Activated naive CD4-positive, alpha-beta T cell treated with Interleukin-2 at 50 U/mL for 16 hours (primary cell): ENCODE measurements around the gene RNF8.
A peak's percentile ranks its signal among the peaks of the same experiment; 100 is the strongest.
"Not testable (repeated sequence)": the region's sequence is repeated elsewhere in the genome, so short reads cannot be mapped to it uniquely, and the experiment has no call there.

Experiments used
- DNase-seq: peaks from one replicate; pipeline ENCODE4 v3.0.0-alpha.2; 2020

RNF8 gene

DNA sequence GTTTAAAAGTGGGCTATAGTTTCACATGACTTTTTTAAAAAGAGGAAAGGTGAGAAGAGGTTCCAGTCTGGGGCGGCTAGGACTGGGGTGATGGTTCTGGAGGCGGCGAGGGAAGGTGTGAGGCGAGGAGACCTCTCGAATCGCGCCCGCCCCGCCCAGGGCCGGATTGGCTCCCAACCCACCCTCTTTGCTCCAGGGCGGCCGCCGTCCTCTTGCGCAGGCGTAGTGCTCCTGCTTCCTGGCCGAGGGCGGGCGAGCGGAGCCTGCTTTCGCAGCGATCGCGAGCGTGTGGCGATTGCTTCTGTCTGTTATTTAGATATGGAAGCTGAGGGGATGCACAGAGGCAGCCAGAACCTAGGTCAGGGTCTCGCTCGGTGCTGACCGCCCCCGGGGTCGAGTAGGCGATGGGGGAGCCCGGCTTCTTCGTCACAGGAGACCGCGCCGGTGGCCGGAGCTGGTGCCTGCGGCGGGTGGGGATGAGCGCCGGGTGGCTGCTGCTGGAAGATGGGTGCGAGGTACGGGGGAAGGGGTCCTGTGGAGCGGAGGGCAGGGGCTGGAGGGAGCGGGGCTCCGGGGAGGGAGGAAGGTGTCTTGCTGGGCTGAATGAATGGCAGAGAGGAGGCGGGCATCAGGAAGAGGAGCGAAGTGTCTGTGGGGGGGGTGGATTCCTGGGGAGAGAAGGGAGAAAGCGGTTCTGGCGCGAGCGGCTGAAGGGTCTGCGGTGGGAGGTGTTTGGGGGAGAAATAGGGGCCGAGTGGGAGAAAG, at the start of gene RNF8:
TSS of gene RNF8 (plus strand) at position 223 of the 765 bp plus-strand sequence. CDS start at position 405, 182 bp downstream.
- peak; percentile 92 for DNase-seq

DNA sequence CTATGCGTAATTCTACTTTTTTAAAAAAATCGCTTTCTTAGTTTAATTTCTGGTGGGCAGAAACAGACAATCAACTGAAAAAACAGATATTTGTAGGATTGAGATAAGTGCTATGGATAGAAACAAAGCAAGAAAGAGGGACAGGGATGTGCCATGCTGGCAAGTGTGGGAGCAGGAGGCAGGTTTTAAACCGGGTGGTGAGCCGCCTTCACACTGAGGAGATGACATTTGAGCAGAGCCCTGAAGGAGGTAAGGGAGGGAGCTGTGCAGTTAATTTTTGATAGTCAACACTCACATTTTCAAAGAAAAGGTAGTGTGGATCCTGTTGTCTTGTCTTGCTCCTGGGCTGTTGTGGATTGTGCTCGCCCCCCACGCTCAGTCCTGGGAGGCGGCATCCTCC, 49.0 kb upstream of the RNF8 start:
- no peak for DNase-seq

GRCh38 chr6:37305841-37306425, 47.9 kb upstream of the RNF8 start:
- no peak for DNase-seq

DNA sequence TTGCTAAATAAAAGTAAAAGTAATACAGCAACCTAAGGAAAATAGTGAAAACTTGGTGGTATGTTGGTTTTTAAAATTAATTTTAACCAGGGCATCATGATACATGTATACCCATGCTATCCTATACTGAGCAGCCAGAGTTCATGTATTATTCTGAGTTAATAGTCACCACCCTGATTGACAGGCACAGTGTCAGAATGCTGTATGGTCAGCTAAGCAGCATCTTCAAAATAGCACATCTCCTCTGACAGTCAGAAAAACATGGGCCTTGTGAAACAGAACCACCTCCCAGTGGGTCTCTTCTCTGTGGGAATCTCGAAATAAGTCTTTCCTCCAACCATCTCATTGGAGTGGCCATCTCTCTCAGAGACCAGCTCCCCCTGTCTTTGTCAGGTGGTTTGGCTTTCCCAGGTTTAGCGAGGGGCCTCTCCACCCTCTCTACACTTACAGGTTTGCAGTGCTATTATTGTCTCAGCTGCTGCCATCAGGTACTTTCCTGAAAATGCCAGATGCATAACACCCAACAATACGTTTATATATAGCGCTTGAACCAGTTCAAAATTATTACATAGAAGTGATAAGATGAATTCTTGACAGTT, 47.1 kb upstream of the RNF8 start:
- DNase-seq = no peak

DNA sequence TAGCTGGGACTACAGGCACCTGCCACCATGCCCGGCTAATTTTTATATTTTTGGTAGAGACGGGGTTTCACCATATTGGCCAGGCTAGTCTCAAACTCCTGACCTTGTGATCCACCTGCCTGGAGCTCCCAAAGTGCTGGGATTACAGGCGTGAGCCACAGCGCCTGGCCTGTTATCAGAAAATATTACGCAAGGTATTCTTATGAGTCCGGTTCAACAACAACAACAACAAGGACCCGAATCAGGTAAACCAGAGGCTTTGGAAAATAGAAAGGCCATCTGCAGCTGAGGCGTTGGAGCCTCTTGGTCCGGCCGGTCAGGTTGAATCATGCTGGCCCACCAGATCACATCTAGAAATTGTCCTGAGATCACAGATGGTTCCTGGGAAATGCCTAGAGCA, 46.3 kb upstream of the RNF8 start:
- not testable (repeated sequence) for DNase-seq

DNA sequence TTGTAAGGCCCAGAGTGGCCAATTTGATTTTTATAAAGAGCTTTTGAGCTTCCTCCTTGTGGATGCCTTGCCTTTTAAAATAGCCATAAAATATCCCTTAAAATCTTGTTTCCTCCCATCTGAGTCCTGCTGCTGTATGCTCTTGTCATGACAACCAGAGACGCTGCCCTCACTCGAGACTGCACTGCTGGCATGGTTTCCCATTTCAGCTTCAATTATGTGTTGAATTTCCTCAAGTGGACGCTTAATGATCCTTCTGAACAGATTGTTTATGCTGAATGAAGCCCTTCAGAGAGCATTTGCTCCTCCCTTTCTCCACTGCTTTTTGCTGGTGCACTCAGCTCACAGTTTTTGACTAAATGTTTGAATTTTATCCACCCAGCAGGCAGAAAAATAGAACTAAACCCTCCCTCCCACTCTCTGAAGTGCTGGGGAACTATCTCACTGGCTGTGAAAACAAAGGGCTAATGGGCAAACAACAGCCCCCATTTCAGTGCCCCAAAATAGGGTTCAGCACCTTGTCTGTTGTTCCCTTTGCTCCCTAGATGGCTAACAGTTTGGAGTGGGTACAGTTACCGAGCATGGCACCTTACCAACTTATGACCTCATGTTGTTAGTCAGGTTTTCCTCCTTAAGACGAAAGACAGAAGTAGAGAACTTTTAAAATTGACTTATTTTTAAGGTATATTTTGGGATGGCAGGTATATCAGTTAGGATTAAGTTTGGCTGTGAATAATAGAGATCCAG, 45.5 kb upstream of the RNF8 start:
- no peak for DNase-seq

DNA sequence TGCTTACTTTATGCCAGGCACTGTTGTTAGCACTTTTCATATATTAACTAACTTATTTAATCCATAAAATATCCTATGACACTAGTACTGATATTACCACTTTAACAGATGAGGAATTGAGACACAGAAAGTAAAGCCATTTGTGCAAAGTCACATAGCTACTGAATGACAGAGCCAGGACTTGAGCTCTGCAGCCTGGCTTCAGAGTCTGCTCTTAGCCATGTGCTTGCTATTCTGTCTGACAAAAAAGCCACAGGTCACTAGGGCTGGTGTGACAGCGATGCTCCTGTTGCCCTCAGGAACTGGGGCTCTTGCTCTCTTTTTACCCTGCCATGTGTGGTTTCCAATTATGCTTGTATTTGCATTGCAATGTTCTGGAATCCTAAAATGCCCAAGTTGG, 44.7 kb upstream of the RNF8 start:
- no peak for DNase-seq

- DNase-seq = no peak
Measured at GRCh38 chr6:37309692-37310091, 44.1 kb upstream of the RNF8 start.

DNA sequence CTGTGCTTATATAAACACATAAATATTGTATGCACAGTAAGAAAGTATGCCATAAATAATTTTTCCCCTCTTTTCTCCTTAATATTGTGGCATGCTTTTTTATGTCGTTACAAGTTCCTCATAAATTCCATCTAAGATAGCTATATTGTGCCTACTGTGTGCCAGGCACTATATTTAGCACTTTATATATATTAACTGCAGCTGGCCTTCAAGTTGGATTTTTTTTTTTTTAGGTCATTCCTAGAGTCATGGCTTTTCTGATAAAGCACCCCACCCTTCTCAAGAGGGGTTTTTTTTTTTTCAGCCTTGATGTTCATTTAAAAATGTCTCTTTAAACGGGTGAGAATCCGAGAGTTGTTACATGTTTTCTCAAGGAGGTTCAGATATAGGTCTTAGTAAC, 42.8 kb upstream of the RNF8 start:
- no peak for DNase-seq

DNA sequence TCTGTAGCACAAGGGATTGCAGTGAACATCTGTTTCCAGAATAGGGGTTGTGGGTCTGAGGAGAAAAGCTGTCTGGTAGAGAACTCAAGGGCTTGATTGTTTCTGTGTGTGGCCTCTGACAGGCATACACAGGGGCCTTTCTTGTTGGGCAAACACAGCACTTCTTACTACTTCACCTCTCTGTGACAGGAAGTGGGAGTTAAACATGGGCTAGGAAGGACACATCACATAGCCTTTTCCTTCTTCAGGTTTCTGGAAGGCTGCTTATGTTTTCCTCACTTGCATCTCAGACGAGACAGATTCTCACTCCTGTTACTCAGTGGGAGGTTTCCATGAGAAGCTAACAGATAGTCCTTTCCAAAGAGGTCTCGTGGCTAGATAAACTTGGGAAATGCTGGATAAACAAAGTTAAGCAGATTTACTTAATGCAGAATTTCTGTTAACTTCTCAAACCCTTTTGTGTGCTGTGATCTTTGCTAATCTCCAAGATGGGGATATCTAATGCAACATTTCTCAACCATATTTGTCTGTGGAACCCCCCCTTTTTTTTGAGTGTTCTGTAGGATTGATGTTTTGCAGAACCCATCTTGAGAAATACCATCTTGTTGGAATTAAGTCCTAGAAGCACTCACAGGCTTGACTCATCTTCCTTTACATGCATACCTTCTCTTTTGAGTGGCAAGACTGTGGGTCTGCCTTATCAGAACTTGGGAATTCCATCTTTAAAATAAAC, 41.9 kb upstream of the RNF8 start:
- DNase-seq = no peak

DNA sequence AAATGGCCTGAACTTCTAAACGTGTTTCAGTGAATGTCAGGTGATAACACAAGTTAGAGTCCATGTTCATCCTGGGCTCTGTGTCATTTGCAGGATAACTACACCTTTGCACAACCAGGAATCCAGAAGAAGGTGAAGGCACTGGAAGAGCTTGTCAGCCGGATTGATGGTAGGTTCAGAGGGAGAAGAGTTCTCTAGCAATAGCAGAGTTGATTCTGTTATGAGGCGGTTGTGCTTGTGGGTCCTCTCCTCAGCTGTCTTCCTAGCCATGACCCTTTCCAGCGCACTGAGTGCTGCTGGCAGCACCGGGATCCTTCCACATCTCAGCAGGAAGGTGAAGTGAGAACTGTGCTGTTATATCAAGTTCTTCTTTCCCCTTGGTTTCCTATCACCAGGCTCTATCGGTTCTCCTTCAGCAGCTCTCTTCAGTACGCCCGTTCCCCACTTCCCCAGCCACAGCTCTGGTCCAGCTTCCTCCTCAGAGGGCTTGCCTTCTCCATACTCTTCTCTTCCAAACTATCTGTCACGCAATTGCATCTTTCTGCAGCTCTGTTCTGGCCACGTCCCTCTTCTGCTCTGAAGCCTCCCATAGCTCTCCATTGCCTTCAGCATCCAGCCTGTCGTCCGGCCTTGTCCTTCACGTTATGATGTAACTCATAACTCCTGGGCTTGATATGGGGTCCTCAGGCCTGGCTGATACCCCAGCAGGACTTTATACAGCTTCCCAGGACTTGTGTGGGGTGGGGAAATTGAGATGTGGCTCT, 39.9 kb upstream of the RNF8 start:
- DNase-seq = no peak

DNA sequence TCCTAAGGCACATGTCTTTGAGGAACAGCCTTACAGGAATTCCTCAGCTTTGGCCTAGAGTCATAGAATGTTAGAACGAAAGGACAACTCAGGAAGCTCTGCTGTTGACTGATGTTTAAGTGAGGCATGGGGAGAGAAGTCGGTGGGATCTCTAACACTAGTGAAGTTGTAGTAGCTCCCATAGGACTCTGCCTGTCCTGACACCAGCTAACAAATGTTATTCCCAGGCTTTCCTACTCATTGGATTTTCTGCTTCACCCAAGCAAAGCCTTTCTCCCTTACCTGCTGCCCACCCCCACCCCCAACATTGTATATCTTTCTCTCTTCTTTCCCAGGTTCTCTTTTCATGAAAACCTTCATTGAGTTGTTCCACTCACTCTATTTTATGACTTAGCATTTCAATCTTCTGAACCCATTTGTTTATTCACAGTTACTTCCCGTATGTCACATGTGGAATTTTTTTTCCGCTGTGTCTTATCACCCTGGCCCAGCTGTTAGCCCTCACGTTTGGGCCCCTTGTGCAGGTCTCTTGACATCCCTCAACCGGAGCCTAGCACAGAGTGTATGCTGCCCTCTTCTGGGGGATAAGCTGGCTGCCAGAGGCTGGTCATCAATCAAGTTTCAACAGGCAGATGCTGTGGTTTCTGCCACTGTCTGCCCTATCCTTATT, 39.2 kb upstream of the RNF8 start:
- peak; percentile 35 for DNase-seq

DNA sequence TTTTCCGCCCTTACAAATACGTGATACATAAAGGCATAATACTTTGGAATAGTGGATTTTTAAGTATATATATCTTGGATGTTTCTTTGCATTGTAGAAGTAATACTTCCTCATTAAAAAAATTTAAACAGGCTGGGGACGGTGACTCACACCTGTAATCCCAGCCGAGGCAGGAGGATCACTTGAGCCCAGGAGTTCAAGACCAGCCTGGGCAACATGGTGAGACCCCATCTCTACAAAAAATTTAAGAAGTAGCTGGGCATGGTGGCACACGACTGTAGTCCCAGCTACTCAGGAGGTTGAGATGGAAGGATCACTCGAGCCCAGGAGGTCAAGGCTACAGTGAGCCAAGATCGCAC, 38.6 kb upstream of the RNF8 start:
- DNase-seq = no peak

DNA sequence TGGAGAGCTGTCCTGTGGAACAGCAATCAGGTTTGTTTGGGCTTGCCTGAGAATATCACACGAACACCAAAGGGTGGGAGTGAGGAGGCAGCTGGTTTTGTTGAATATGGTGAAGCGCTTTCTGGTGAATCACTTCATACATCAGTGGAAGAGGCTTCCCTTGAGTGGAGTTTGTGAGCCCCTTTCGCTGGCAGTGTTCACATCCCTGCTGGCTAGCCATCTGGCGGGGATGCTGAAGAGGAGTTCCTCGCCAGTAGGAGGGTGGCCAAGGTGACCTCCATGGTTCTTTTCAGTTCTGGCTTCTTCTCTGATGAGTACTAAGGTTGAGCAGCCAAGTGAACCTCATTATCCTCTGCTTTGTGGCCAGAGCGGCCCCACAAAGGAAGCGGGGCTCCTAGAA, 37.7 kb upstream of the RNF8 start:
- no peak for DNase-seq

GRCh38 chr6:37317312-37318038, 36.3 kb upstream of the RNF8 start:
- no peak for DNase-seq

DNA sequence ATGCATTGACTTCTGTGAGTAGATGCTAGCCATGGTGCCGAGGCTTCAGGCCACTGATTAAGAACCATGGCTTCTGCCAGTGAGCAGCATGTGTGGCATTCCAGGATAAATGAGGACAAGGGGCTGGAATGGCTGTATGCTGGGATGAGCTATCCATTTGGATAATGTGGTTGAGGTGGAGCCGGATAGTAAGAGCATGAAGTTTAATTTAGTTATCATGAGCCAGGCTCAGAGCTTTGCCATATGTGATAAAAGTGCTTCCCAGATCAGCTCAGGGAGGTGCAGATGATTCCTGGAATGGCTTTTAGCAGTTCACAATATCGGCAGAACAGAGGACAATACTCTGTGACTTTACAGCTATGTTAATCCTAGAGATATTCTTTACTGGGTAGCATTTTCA, 34.6 kb upstream of the RNF8 start:
- DNase-seq = no peak

DNA sequence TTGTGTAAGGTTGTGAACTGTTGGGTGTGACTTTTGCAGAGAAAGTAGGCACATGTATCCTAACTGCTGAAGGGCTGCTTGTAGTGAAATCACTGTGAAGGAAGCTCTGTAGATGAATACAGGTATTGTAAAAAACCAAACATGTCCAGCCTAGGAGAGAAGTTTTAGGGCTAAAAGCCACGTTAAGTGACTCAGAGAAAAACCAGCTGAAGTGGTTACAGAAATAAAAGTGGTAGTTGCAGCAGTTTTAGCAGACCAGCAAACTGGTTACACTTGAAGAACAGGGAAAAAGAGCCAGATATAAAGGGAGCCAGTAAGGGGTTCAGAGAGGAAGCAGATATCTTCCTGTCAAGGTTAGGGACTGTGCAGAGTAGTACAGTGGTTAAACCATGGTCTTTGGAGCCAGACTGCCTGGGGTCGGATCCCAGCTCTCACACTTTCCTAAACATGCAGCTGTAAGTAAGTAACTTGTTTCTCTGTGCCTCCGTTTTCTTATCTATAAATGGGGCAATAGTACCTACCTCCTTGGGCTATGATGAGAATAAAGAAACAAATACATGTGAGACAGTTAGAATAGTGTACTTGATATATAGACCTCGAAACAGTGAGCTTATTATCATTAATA, 33.8 kb upstream of the RNF8 start:
- no peak for DNase-seq

DNA sequence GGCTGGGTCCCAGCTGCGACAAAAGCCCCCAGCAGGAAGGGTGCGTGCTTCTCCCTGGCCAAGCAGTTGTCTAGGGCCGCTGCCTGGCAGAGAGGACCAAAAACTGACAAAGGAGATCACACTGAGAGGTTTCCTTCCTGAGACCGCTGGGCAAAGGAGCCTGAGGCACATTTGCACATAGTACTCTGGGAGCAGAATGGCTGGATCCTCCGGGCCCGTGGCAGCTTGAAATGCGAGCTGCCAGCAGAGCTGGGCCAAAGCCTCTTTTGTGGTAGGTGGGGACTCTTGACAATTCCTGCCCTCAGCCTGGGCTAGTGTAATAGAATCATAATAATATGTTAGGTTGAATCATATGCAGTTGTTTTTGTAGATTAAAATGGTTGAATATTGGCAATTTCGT, 33.1 kb upstream of the RNF8 start:
- DNase-seq = no peak

GRCh38 chr6:37321101-37321500, 32.7 kb upstream of the RNF8 start:
- DNase-seq = no peak
